ENCODE results near the gene CHIC2. TPM values are rescaled to one million over a fixed set of nuclear protein-coding genes. Genes with fewer than 3 reads are reported as not detected.

CHIC2 gene
- polyA plus RNA-seq, 1 donor from 2014 or later: 58.5 TPM

GRCh38 chr4:53963336-53963735 is 101.1 kb downstream of the CHIC2 start:
- Histone ChIP-seq H3K36me3 (ENCODE audit: insufficient read depth, low read length) (no peaks in the 10 kb centered on the region), H3K79me2 (replicated peaks; ENCODE audit: insufficient read depth, low read length) (no peaks in the 10 kb centered on the region), H3K9ac (ENCODE audit: low read length) (no peak overlapping the region), H3F3A (ENCODE audit: insufficient read depth, low read length, poor library complexity, severe bottlenecking) (no peaks in the 10 kb centered on the region), H3K27ac (ENCODE audit: low read length) (no peak overlapping the region), H2AFZ (ENCODE audit: low read depth, low read length) (no peak overlapping the region), H3K4me3 (ENCODE audit: low read length) (no peak overlapping the region), H3K4me2 (ENCODE audit: low read length) (no peak overlapping the region), H3K27me3 (ENCODE audit: insufficient read depth, low read depth, low read length) (no peaks in the 10 kb centered on the region), H3K9me2 (ENCODE audit: insufficient read depth, low read length) (no peaks in the 10 kb centered on the region), H3K9me3 (ENCODE audit: low read length) (peaks cover 2% of the 10 kb centered on the region), H4K20me1 (ENCODE audit: insufficient read depth) (no peaks in the 10 kb centered on the region)
- TF ChIP-seq TAF1 (IDR thresholded peaks at IDR 0.05; ENCODE audit: low read depth) (no peak), RAD21 (conservative IDR thresholded peaks at IDR 0.05) (no peak), MXI1 (conservative IDR thresholded peaks at IDR 0.05; ENCODE audit: poor library complexity, severe bottlenecking) (no peak), EP300 (conservative IDR thresholded peaks at IDR 0.05; ENCODE audit: poor library complexity, severe bottlenecking) (no peak)

GRCh38 chr4:53962516-53963225 is 101.7 kb downstream of the CHIC2 start:
- no peak overlapping the region for H3K9ac ChIP-seq (ENCODE audit: low read length)
- no peak overlapping the region for H3K4me3 ChIP-seq (ENCODE audit: low read length)
- no peaks in the 10 kb centered on the region for H3K79me2 ChIP-seq (replicated peaks; ENCODE audit: insufficient read depth, low read length)
- no peaks in the 10 kb centered on the region for H3K9me2 ChIP-seq (ENCODE audit: insufficient read depth, low read length)
- H2AFZ ChIP-seq (ENCODE audit: low read depth, low read length): no peak overlapping the region
- no peaks in the 10 kb centered on the region for H4K20me1 ChIP-seq (ENCODE audit: insufficient read depth)
- no peak overlapping the region for H3K27ac ChIP-seq (ENCODE audit: low read length)
- no peaks in the 10 kb centered on the region for H3K27me3 ChIP-seq (ENCODE audit: insufficient read depth, low read depth, low read length)
- no peak overlapping the region for H3K4me2 ChIP-seq (ENCODE audit: low read length)
- no peaks in the 10 kb centered on the region for H3K9me3 ChIP-seq (ENCODE audit: low read length)
- TF ChIP-seq RAD21 (conservative IDR thresholded peaks at IDR 0.05): no peak
- no peak for TF ChIP-seq EP300 (conservative IDR thresholded peaks at IDR 0.05; ENCODE audit: poor library complexity, severe bottlenecking)
- no peak for TF ChIP-seq TAF1 (IDR thresholded peaks at IDR 0.05; ENCODE audit: low read depth)
- no peak for TF ChIP-seq EZH2 (IDR thresholded peaks at IDR 0.05; ENCODE audit: borderline replicate concordance, insufficient read depth, low read length, poor library complexity, severe bottlenecking)
- no peak for TF ChIP-seq MXI1 (conservative IDR thresholded peaks at IDR 0.05; ENCODE audit: poor library complexity, severe bottlenecking)
- TF ChIP-seq SMC3 (conservative IDR thresholded peaks at IDR 0.05; ENCODE audit: poor library complexity): no peak
- TF ChIP-seq REST (IDR thresholded peaks at IDR 0.05; ENCODE audit: borderline replicate concordance): no peak
- no peak for TF ChIP-seq POLR2AphosphoS5 (IDR thresholded peaks at IDR 0.05)
- TF ChIP-seq, protein P1, sequence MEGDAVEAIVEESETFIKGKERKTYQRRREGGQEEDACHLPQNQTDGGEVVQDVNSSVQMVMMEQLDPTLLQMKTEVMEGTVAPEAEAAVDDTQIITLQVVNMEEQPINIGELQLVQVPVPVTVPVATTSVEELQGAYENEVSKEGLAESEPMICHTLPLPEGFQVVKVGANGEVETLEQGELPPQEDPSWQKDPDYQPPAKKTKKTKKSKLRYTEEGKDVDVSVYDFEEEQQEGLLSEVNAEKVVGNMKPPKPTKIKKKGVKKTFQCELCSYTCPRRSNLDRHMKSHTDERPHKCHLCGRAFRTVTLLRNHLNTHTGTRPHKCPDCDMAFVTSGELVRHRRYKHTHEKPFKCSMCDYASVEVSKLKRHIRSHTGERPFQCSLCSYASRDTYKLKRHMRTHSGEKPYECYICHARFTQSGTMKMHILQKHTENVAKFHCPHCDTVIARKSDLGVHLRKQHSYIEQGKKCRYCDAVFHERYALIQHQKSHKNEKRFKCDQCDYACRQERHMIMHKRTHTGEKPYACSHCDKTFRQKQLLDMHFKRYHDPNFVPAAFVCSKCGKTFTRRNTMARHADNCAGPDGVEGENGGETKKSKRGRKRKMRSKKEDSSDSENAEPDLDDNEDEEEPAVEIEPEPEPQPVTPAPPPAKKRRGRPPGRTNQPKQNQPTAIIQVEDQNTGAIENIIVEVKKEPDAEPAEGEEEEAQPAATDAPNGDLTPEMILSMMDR (IDR thresholded peaks at IDR 0.05; ENCODE audit: poor library complexity, severe bottlenecking): no peak
- H3F3A ChIP-seq (ENCODE audit: insufficient read depth, low read length, poor library complexity, severe bottlenecking): no peaks in the 10 kb centered on the region
- no peaks in the 10 kb centered on the region for H3K36me3 ChIP-seq (ENCODE audit: insufficient read depth, low read length)
